Mesothelial cell of epicardium (in vitro differentiated cells): ENCODE data around the gene PLEKHA3. TPM values are rescaled to one million over a fixed set of nuclear protein-coding genes. Genes with fewer than 3 reads are reported as not detected.

Experiments used
- DNase-seq, 2 experiments: peaks; one replicate each; pipeline ENCODE4 v3.0.0; 2021; ENCODE audit warnings: low spot score in 2 of 2; ENCODE audit not compliant: unreplicated experiment in 2 of 2
- H3K27ac Mint-ChIP-seq: 2 replicates; pipeline ENCODE4 v1.8.0; 2021; ENCODE audit warnings: mixed read lengths
- H3K27me3 Mint-ChIP-seq: 2 replicates; pipeline ENCODE4 v1.8.0; 2021; ENCODE audit warnings: low read depth, mixed read lengths
- H3K36me3 Mint-ChIP-seq: 2 replicates; pipeline ENCODE4 v1.8.0; 2021; ENCODE audit warnings: mixed read lengths
- H3K4me1 Mint-ChIP-seq: 2 replicates; pipeline ENCODE4 v1.8.0; 2021; ENCODE audit warnings: mixed read lengths
- H3K4me3 Mint-ChIP-seq: 2 replicates; pipeline ENCODE4 v1.8.0; 2021; ENCODE audit warnings: mild to moderate bottlenecking, moderate library complexity, mixed read lengths
- H3K9me3 Mint-ChIP-seq: 2 replicates; pipeline ENCODE4 v1.8.0; 2021; ENCODE audit warnings: mixed read lengths
- total RNA-seq: library from RNA; stranded (reverse); gene quantifications from 3 replicates; pipeline ENCODE4 v1.2.1, GENCODE V29; 2021
- TF ChIP-seq, protein P1 (sequence below): fragments of 200-600 bp; sonication (generic); IDR thresholded peaks from one replicate; pipeline ENCODE4 v1.5.0; 2021; ENCODE audit warnings: antibody characterized with exemption; ENCODE audit not compliant: unreplicated experiment

Gene PLEKHA3
- total RNA-seq, 1 donor from 2014 or later, result 28.9 TPM

DNA sequence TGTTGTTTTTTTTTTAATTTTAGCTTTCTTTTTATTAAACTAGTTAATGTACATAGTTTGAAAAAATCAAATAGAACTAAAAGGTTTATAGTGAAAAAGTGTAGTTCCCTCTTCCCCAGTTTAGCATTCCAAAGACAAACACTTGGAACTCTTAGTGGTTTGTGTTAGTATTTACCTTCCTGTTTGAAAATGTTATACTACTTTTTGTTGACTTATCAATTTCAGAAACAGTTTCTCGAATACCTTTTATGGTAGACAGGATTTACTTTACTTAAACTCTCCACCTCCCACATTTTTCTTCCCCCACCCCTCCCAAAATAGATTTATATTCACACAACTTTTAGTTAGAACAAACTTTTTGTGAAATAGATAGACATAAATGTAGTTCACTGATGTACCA is 26.7 kb downstream of the PLEKHA3 start:
- TF ChIP-seq, protein P1, sequence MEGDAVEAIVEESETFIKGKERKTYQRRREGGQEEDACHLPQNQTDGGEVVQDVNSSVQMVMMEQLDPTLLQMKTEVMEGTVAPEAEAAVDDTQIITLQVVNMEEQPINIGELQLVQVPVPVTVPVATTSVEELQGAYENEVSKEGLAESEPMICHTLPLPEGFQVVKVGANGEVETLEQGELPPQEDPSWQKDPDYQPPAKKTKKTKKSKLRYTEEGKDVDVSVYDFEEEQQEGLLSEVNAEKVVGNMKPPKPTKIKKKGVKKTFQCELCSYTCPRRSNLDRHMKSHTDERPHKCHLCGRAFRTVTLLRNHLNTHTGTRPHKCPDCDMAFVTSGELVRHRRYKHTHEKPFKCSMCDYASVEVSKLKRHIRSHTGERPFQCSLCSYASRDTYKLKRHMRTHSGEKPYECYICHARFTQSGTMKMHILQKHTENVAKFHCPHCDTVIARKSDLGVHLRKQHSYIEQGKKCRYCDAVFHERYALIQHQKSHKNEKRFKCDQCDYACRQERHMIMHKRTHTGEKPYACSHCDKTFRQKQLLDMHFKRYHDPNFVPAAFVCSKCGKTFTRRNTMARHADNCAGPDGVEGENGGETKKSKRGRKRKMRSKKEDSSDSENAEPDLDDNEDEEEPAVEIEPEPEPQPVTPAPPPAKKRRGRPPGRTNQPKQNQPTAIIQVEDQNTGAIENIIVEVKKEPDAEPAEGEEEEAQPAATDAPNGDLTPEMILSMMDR, result no peak
- Mint-ChIP-seq H3K36me3 (peaks cover 18% of the 10 kb centered on the region), H3K4me1 (no peaks in the 10 kb centered on the region), H3K4me3 (no peak overlapping the region), H3K27ac (no peak overlapping the region), H3K27me3 (no peaks in the 10 kb centered on the region), H3K9me3 (no peaks in the 10 kb centered on the region)
- DNase-seq, result no peak

DNA sequence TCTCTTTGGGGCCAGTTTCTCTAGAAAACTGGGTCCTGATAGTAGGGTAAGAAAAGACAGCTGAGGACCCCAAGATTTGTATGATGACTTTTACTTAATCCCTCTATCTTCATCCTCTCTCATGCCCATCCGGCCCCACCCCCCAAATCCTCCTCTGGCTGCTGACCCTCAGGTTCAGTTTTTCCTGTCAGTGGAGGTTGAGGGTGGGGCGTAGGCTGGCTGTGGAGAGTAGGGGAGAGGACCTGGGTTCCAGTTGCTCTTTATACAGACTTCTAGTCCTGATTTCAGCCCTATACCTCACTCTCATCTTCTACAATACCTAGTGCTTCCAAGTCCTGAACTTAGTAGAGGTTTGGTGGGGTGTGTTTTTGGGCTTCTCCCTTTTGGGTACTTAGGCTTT is 28.4 kb downstream of the PLEKHA3 start:
- H3K4me1 Mint-ChIP-seq, result no peaks in the 10 kb centered on the region
- no peak overlapping the region for H3K4me3 Mint-ChIP-seq

DNA sequence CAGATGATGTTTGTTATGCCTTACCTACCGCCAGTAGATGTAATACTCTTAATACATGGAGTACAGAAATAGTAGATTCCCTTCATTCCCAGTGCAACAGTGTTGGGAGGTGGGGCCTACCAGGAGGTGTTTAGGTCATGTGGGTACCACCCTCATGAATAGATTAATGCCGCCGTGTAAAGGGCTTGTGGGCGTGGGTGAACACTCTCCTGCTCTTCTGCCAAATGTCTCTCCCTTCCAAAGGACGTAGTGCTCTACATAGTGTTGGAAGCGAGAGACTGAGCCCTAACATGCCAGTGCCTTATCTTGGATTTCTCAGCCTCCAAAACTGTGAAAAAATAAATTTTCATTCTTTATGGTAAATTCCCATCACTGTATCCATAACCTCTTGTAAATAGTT is 30.1 kb downstream of the PLEKHA3 start:
- peaks cover 17% of the 10 kb centered on the region for H3K36me3 Mint-ChIP-seq
- DNase-seq, result no peak
- no peaks in the 10 kb centered on the region for H3K4me1 Mint-ChIP-seq
- no peaks in the 10 kb centered on the region for H3K9me3 Mint-ChIP-seq
- H3K27me3 Mint-ChIP-seq, result no peaks in the 10 kb centered on the region
- TF ChIP-seq, protein P1, result no peak
- no peak overlapping the region for H3K4me3 Mint-ChIP-seq
- H3K27ac Mint-ChIP-seq, result no peak overlapping the region

More for the DNA sequence above, 28.4 kb downstream of the PLEKHA3 start:
- DNase-seq, result no peak
- no peaks in the 10 kb centered on the region for H3K9me3 Mint-ChIP-seq
- no peak overlapping the region for H3K27ac Mint-ChIP-seq
- H3K27me3 Mint-ChIP-seq, result no peaks in the 10 kb centered on the region
- peaks cover 19% of the 10 kb centered on the region for H3K36me3 Mint-ChIP-seq
- TF ChIP-seq, protein P1, result no peak

DNA sequence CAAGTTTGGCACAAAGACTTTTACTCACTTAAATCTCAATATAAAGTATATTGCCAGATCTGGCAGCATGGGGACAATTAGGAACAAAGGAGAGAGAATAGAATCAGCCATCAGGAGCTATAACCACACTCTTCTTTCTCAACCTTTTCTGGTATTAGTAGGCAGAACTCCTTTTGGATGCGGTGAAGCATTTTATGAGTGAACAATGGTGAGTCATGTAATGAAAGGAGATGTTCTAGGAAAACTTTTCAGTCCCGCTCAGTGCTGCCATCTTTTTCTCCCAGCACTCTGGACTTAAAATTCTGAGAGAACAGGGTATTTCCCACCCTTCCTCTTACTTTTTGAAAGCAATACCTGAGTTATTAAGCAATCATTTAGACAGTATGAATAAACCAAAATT is 32.2 kb downstream of the PLEKHA3 start:
- Mint-ChIP-seq H3K4me3 (no peak overlapping the region), H3K9me3 (no peaks in the 10 kb centered on the region), H3K27ac (no peak overlapping the region), H3K36me3 (peaks cover 16% of the 10 kb centered on the region), H3K4me1 (no peaks in the 10 kb centered on the region), H3K27me3 (no peaks in the 10 kb centered on the region)
- DNase-seq, result no peak
- TF ChIP-seq, protein P1, result no peak

DNA sequence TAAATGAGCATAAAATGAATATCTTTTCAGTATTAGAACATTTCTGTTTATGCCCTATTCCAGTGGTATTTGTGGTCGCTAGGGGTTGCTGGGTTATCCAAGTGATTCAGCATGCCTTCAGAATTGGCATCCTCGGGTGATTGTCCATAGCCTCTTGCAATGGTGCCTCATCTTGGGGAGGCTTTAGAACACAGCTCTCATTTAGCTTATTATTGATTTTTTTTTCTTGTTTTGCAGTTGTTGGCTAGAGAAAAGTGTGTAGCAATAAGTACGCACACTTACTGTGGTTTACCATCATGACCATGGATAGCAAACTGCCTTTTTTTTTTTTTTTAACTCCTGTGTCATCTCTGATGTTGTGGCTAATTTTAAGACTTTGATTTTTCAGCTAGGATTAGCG is 33.6 kb downstream of the PLEKHA3 start:
- H3K4me1 Mint-ChIP-seq, result no peaks in the 10 kb centered on the region
- DNase-seq, result no peak
- no peaks in the 10 kb centered on the region for H3K9me3 Mint-ChIP-seq
- no peaks in the 10 kb centered on the region for H3K27me3 Mint-ChIP-seq
- no peak overlapping the region for H3K27ac Mint-ChIP-seq
- no peak overlapping the region for H3K4me3 Mint-ChIP-seq
- TF ChIP-seq, protein P1, result no peak
- H3K36me3 Mint-ChIP-seq, result peaks cover 16% of the 10 kb centered on the region

DNA sequence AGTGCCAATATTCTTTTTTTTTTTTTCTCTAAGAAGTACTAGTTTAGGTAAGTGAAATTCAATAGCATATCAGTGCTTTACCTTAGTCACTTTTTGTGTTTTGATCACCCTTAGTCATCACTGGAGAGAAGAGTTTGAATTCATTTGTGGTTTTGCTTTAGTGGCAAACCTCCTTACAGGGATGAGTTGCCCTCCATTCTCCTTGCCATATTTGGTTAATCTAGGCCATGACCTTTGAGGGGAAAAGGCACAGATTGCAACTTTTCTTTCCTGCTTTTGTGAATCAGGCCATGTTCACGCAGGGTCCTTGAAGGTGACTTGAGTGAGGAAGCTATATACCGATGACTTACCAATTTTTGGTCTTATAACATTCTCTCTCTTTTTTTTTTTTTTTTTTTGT is 34.4 kb downstream of the PLEKHA3 start:
- no peak overlapping the region for H3K27ac Mint-ChIP-seq
- H3K4me1 Mint-ChIP-seq, result no peaks in the 10 kb centered on the region
- no peaks in the 10 kb centered on the region for H3K9me3 Mint-ChIP-seq
- no peaks in the 10 kb centered on the region for H3K27me3 Mint-ChIP-seq
- peaks cover 13% of the 10 kb centered on the region for H3K36me3 Mint-ChIP-seq
- no peak for DNase-seq
- TF ChIP-seq, protein P1, result no peak
- H3K4me3 Mint-ChIP-seq, result no peak overlapping the region
